ENCODE measurements around the gene ZACN. TPM values are rescaled to one million over a fixed set of nuclear protein-coding genes. Genes with fewer than 3 reads are reported as not detected.

ZACN gene
- total RNA-seq: under 1 TPM in 1 of 2 experiments, not detected in 1; 0.35 TPM
- 1 to 10 TPM in 1 of 2 donors, not detected in 1; 1.0 TPM for polyA plus RNA-seq

DNA sequence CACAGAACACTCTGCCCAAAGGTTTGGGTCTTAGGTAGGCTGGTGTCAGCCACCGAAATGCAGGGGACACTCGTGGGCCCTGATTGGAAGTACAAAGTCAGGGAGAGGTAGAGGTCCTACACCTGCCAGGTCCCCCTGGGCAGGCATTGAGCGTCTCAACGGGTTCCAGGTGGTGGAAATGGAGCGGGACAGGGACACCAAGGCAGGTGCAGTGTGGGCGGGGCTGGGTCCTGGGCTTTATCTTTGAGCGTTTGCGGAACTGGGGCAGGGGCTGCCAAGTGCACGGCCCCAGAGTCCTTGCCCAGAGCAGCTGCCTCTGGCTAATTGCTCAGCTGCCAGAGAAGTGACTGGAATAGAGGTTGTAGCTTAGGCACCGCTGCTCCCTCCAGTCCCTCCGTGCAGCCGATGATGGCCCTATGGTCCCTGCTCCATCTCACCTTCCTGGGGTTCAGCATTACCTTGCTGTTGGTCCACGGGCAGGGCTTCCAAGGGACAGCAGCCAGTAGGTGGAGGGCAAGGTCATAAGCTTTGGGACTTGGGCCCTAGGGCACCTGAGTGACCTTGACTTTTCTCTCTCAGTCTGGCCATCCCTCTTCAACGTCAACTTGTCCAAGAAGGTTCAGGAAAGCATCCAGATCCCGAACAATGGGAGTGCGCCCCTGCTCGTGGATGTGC lies at the start of gene ZACN:
ZACN (plus strand) TSS at position 323 of the 675 bp plus-strand sequence; CDS start at position 406, 83 bp downstream.
- Mint-ChIP-seq H3K27ac (peak within 1 kb of the TSS in 6 of 7 donors; percentile 6 to 72 (median 42)), H3K4me1 (peaks cover 24 to 55% (median 40%) of the 10 kb centered on the region in 4 donors), H3K27me3 (peaks cover 14 to 16% of the 10 kb centered on the region in 2 donors), H3K4me3 (peak within 1 kb of the TSS in 3 of 8 donors; percentile 26 to 47 (median 39)), H3K9me3 (peaks cover 0 to 3% (median 0%) of the 10 kb centered on the region in 8 donors), H3K36me3 (peaks cover 0 to 2% of the 10 kb centered on the region in 2 donors)
- H3K36me3 ChIP-seq (ENCODE audit: insufficient read depth, low read length): peaks cover 7% of the 10 kb centered on the region
- H3K27me3 ChIP-seq (ENCODE audit: insufficient read depth, low read length): peaks cover 28% of the 10 kb centered on the region
- DNase-seq: no peak
- no peaks in the 10 kb centered on the region for H3K9me3 ChIP-seq (ENCODE audit: control insufficient read depth in 1 of 2, low read length in 2 of 2)
- CTCF ChIA-PET (ENCODE audit: partially characterized antibody): interaction anchor here (0.8 to 1.5 kb wide), 2 partner anchors 12 to 65 kb away, joined by 3 to 4 read pairs; no protein-coding TSS in a partner anchor
- H3K27ac ChIP-seq (ENCODE audit: low read depth, low read length): no peak within 1 kb of the TSS
- intact Hi-C loops (cut with micrococcal nuclease): no loop called here
- H3K4me3 ChIP-seq (ENCODE audit: low read length in 2 of 2): no peak within 1 kb of the TSS
- H3K4me1 ChIP-seq (ENCODE audit: insufficient read depth, low read length): peaks cover 44% of the 10 kb centered on the region
- POLR2A ChIA-PET (ENCODE audit: partially characterized antibody): interaction anchor here (1.4 to 2.8 kb wide), 4 partner anchors 10 to 25 kb away, joined by 4 to 14 read pairs (median 9); partner anchors contain the start of gene EXOC7

DNA sequence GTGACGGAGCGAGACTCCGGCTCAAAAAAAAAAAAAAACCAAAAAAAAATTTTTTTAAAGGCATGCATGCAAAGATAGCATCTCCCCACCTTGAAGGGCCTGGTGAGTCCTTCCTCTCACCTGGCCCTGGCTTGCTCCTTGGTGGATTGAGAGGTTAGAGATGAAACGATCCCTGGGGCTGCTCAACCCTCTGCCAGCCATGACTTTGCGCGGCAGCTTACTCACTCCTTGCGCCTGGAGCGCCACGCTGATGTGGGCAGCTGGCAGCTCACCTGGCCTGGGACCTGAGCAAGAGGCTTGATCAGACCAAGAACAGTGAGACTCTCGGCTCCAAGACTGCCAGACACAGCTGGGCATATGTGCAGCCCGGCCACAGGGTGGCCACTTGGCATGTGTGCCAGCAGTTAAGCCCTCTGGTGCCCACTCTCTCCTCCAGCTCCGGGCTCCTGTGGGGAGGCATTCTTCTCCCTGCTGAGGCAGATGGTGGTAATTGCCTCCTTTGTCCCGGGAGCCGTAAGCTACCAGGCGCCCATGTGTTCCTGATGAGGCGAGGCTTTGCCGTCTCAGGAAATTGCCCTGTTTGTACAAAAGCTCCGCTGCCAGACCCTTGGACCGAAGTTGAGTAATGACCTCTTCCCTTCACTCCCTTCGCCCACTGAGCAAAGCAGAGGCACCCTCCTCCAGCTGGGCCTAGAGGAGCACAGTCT lies 46.8 kb upstream of the ZACN start:
- no peak overlapping the region for H3K27ac ChIP-seq (ENCODE audit: low read depth, low read length)
- peaks cover 12% of the 10 kb centered on the region for H3K4me1 ChIP-seq (ENCODE audit: insufficient read depth, low read length)
- intact Hi-C loops (cut with micrococcal nuclease): no loop called here
- Mint-ChIP-seq H3K27ac (peak overlapping the region in 1 of 7 donors; percentile 46), H3K9me3 (no peaks in the 10 kb centered on the region), H3K4me3 (no peak overlapping the region), H3K4me1 (peaks cover 7 to 14% (median 12%) of the 10 kb centered on the region in 4 donors), H3K36me3 (peaks cover 0 to 1% of the 10 kb centered on the region in 2 donors), H3K27me3 (no peaks in the 10 kb centered on the region)
- no peaks in the 10 kb centered on the region for H3K27me3 ChIP-seq (ENCODE audit: insufficient read depth, low read length)
- H3K9me3 ChIP-seq (ENCODE audit: control insufficient read depth in 1 of 2, low read length in 2 of 2): no peaks in the 10 kb centered on the region
- H3K36me3 ChIP-seq (ENCODE audit: insufficient read depth, low read length): no peaks in the 10 kb centered on the region
- ChIA-PET POLR2A (ENCODE audit: partially characterized antibody) (interaction anchor here (0.5 to 1.0 kb wide), 3 partner anchors 32 to 290 kb away, joined by 3 read pairs; partner anchors contain the start of gene UNK), CTCF (ENCODE audit: partially characterized antibody) (interaction anchor here (0.7 to 0.8 kb wide), 2 partner anchors 18 to 34 kb away, joined by 3 to 4 read pairs; no protein-coding TSS in a partner anchor)
- no peak for DNase-seq
- no peak overlapping the region for H3K4me3 ChIP-seq (ENCODE audit: low read length in 2 of 2)

DNA sequence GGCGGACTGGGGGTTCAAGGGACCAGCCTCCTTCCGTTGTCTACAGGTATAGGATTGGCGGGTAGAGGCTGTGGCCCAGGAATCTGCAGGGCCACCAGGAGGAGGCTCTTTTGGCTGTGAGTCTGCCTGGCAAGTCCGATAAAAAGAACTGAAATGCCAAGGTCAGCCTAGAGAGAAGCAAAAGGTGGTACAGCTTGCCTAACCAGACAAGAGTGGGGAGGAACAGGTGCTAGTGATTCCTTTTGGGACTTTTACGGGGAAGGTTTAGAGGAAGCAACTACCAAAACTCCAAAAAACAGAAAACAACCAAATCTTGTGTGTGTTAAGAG lies 46.2 kb upstream of the ZACN start:
- Mint-ChIP-seq H3K36me3 (peaks cover 0 to 6% of the 10 kb centered on the region in 2 donors), H3K4me1 (peaks cover 7 to 14% (median 12%) of the 10 kb centered on the region in 4 donors), H3K27me3 (no peaks in the 10 kb centered on the region), H3K27ac (peak overlapping the region in 1 of 7 donors; percentile 46), H3K9me3 (no peaks in the 10 kb centered on the region), H3K4me3 (no peak overlapping the region)
- peaks cover 12% of the 10 kb centered on the region for H3K4me1 ChIP-seq (ENCODE audit: insufficient read depth, low read length)
- intact Hi-C loops (cut with micrococcal nuclease): no loop called here
- H3K27ac ChIP-seq (ENCODE audit: low read depth, low read length): no peak overlapping the region
- POLR2A ChIA-PET (ENCODE audit: partially characterized antibody): interaction anchor here (0.5 to 1.0 kb wide), 3 partner anchors 31 to 248 kb away, joined by 3 read pairs; partner anchors contain the start of genes SRP68 and UNK
- no peaks in the 10 kb centered on the region for H3K27me3 ChIP-seq (ENCODE audit: insufficient read depth, low read length)
- H3K36me3 ChIP-seq (ENCODE audit: insufficient read depth, low read length): no peaks in the 10 kb centered on the region
- no peak overlapping the region for H3K4me3 ChIP-seq (ENCODE audit: low read length in 2 of 2)
- CTCF ChIA-PET (ENCODE audit: partially characterized antibody): no interaction called here
- no peak for DNase-seq
- H3K9me3 ChIP-seq (ENCODE audit: control insufficient read depth in 1 of 2, low read length in 2 of 2): no peaks in the 10 kb centered on the region

DNA sequence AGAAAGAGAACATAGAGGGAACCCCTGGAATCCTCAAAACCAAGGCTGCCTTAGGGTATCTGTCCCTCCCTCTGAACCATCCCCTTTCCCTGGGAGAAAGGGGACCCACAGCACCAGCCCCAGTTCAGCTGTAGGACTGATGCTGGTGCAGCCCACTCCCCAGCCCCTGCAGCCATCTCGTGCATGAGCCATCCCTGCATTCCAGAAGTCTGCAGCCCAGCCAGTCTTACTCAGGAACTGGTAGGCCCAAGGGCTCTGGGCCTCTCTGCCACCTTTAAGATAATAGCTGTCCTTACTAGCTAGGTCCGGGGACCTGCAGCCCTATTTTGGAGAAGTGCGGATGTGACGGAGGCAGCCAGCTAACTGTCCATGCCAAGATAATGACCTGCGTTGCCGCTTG lies 45.8 kb upstream of the ZACN start:
- Mint-ChIP-seq H3K4me3 (no peak overlapping the region), H3K9me3 (no peaks in the 10 kb centered on the region), H3K27ac (peak overlapping the region in 1 of 7 donors; percentile 59), H3K4me1 (peaks cover 7 to 14% (median 12%) of the 10 kb centered on the region in 4 donors), H3K36me3 (peaks cover 1 to 8% of the 10 kb centered on the region in 2 donors), H3K27me3 (no peaks in the 10 kb centered on the region)
- Histone ChIP-seq H3K4me3 (ENCODE audit: low read length in 2 of 2) (no peak overlapping the region), H3K27me3 (ENCODE audit: insufficient read depth, low read length) (no peaks in the 10 kb centered on the region), H3K27ac (ENCODE audit: low read depth, low read length) (no peak overlapping the region), H3K4me1 (ENCODE audit: insufficient read depth, low read length) (peaks cover 12% of the 10 kb centered on the region), H3K9me3 (ENCODE audit: control insufficient read depth in 1 of 2, low read length in 2 of 2) (no peaks in the 10 kb centered on the region), H3K36me3 (ENCODE audit: insufficient read depth, low read length) (no peaks in the 10 kb centered on the region)
- POLR2A ChIA-PET (ENCODE audit: partially characterized antibody): interaction anchor here (0.5 to 1.0 kb wide), 3 partner anchors 31 to 248 kb away, joined by 3 read pairs; partner anchors contain the start of genes SRP68 and UNK
- intact Hi-C loops (cut with micrococcal nuclease): no loop called here
- CTCF ChIA-PET (ENCODE audit: partially characterized antibody): interaction anchor here (1.2 to 1.3 kb wide), 2 partner anchors 19 to 375 kb away, joined by 3 to 4 read pairs; no protein-coding TSS in a partner anchor
- DNase-seq: no peak

DNA sequence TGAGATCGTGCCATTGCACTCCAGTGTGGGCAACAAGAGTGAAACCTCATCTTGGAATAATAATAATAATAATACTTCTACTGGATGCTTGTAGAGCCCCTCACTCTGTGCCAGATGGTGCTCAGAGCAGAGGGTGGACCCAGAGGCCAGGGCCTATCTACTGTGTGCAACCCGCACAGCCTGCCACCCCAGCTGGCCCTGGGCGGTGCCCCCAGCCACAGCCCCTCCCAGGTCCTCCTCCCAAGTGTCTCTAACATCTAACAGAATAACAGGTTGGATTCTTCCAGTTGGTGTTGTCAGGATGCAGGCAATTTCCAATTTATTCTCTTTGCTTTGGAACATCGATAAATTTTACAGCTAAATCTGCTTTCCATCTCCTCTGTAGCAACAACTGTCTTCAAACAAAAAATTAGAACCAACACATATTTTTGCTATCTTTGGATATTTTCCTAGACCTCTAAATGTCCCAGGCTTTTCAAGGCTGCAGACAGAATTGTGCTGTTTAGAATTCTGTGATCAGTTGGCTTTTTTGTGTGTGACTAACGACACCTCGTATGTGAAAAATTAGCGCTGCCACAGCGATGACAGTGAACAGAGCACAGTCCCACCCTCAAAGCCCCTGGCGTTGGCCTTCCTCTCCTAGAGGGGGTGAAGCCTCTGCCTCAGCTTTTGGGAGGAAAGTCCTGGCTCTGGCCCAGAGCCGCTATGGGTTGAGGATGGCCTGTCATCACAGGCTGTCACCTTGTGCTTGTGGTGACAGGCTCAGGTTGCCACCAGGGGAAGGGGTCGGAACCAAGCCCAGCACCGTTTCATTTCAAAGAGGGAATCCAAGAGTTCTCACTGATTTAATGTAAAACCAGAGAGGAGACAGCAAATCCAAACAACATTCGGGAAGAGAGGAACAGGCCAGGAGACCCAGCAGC lies 44.3 kb upstream of the ZACN start:
- Histone ChIP-seq H3K4me1 (ENCODE audit: insufficient read depth, low read length) (peaks cover 5% of the 10 kb centered on the region), H3K27me3 (ENCODE audit: insufficient read depth, low read length) (no peaks in the 10 kb centered on the region), H3K36me3 (ENCODE audit: insufficient read depth, low read length) (peaks cover 14% of the 10 kb centered on the region), H3K9me3 (ENCODE audit: control insufficient read depth in 1 of 2, low read length in 2 of 2) (no peaks in the 10 kb centered on the region), H3K4me3 (ENCODE audit: low read length in 2 of 2) (no peak overlapping the region), H3K27ac (ENCODE audit: low read depth, low read length) (no peak overlapping the region)
- no peak for DNase-seq
- Mint-ChIP-seq H3K27ac (peak overlapping the region in 1 of 7 donors; percentile 59), H3K27me3 (no peaks in the 10 kb centered on the region), H3K9me3 (no peaks in the 10 kb centered on the region), H3K36me3 (peaks cover 17 to 24% of the 10 kb centered on the region in 2 donors), H3K4me3 (no peak overlapping the region), H3K4me1 (peaks cover 3 to 8% (median 5%) of the 10 kb centered on the region in 4 donors)
- POLR2A ChIA-PET (ENCODE audit: partially characterized antibody): interaction anchor here (0.6 kb wide), 1 partner anchor 20 kb away, joined by 3 read pairs; no protein-coding TSS in a partner anchor
- CTCF ChIA-PET (ENCODE audit: partially characterized antibody): interaction anchor here (1.2 to 1.3 kb wide), 2 partner anchors 20 to 374 kb away, joined by 3 to 4 read pairs; no protein-coding TSS in a partner anchor
- intact Hi-C loops (cut with micrococcal nuclease): no loop called here

DNA sequence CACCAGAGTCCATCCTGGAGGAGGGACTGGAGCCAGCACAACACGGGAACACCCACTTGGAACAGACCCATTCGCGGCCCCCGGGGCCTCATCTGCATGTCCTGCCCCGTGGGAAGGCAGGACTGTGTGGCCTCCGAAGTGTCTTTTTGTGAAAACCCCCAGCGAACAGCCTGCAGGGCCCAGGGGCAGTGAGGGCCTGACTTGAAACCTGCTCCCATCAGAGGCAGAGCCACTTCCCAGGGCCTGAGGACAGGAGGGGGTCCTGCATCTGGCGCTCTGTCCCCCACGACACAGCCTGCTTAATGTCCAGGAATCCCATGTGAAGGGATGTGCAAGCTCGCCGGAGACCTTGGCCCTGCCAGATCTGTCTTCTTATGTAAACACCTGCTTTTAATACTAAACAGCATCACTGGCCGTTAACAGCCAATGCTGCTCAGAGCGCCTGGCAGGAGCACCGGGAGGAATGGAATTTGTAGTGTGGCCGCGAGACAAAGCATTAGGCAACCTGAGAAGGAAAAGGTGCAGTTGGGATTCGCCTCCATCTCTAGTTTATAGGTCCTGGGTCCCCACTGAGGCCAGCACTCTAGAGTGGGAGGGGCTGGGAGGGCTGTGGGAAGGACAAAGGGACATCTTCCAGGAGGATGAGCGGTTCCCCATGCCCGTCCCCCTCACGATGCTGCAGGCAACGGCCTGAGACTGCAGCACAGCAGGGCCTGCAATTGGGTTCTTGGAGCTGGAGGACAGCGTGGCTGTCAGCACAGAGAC lies 42.3 kb upstream of the ZACN start:
- no peak overlapping the region for H3K27ac Mint-ChIP-seq
- intact Hi-C loops (cut with micrococcal nuclease): no loop called here
- ChIA-PET POLR2A (ENCODE audit: partially characterized antibody) (no interaction called here), CTCF (ENCODE audit: partially characterized antibody) (interaction anchor here (1.2 kb wide), 1 partner anchor 23 kb away, joined by 7 read pairs; no protein-coding TSS in a partner anchor)
- peaks cover 32 to 40% of the 10 kb centered on the region in 2 donors for H3K36me3 Mint-ChIP-seq
- H3K27me3 ChIP-seq (ENCODE audit: insufficient read depth, low read length): no peaks in the 10 kb centered on the region
- H3K4me3 ChIP-seq (ENCODE audit: low read length in 2 of 2): no peak overlapping the region
- no peak overlapping the region for H3K27ac ChIP-seq (ENCODE audit: low read depth, low read length)
- no peaks in the 10 kb centered on the region for H3K9me3 ChIP-seq (ENCODE audit: control insufficient read depth in 1 of 2, low read length in 2 of 2)
- H3K4me1 Mint-ChIP-seq: peaks cover 0 to 4% (median 1%) of the 10 kb centered on the region in 4 donors
- H3K4me1 ChIP-seq (ENCODE audit: insufficient read depth, low read length): no peaks in the 10 kb centered on the region
- no peak overlapping the region for H3K4me3 Mint-ChIP-seq
- peaks cover 34% of the 10 kb centered on the region for H3K36me3 ChIP-seq (ENCODE audit: insufficient read depth, low read length)
- DNase-seq: no peak
- no peaks in the 10 kb centered on the region for H3K9me3 Mint-ChIP-seq
- no peaks in the 10 kb centered on the region for H3K27me3 Mint-ChIP-seq

Data from CD4-positive, alpha-beta memory T cell (primary cell).